Measurements from ENCODE around the gene CHRM2. TPM values are rescaled to one million over a fixed set of nuclear protein-coding genes. Genes with fewer than 3 reads are reported as not detected.

Gene CHRM2
- 0.14 TPM in 1 of 2 replicates, not detected in the other for total RNA-seq

GRCh38 chr7:136868496-136869000, at the start of gene CHRM2:
Gene CHRM2, plus strand, starts transcription at chr7:136868652. Its CDS starts 146,214 bp downstream, at chr7:137014866.

